ENCODE results near the gene SLC9B2.

The SLC9B2 gene, protein sequence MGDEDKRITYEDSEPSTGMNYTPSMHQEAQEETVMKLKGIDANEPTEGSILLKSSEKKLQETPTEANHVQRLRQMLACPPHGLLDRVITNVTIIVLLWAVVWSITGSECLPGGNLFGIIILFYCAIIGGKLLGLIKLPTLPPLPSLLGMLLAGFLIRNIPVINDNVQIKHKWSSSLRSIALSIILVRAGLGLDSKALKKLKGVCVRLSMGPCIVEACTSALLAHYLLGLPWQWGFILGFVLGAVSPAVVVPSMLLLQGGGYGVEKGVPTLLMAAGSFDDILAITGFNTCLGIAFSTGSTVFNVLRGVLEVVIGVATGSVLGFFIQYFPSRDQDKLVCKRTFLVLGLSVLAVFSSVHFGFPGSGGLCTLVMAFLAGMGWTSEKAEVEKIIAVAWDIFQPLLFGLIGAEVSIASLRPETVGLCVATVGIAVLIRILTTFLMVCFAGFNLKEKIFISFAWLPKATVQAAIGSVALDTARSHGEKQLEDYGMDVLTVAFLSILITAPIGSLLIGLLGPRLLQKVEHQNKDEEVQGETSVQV

DNA sequence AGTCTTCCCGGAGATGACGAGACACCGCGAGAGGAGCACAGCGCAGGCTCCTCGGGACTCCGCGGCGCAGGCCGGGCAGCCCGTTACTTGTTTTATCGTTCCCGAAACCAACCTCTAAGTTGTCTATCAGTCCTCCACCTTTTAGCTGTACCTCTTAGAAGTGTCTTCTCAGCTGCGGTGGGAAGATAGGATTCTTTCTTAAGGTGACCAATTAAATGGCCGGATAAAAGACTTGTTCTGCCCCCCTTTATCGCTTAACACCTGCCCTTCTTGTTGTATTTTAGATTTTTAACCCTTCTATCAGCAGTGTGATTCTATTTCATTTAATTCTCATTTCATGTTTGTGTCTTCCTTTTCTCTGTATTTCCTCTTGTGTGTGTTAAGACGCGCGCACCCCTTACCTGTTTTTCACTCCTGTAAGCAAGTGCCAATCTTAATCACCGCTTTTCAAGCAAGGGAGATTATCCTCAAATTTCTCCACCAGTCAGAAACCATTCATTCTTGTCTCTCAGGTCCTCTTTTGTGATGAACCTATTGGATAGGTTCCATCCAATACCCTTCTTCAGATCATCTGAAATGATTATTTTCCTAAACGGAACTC is at the start of gene SLC9B2:
Gene SLC9B2 (minus strand): TSS at position 15 of the 601 bp plus-strand sequence. CDS start 9,211 bp downstream, outside the sequence.
- DNase-seq (ENCODE audit: low read depth in 2 of 2) = no peak

DNA sequence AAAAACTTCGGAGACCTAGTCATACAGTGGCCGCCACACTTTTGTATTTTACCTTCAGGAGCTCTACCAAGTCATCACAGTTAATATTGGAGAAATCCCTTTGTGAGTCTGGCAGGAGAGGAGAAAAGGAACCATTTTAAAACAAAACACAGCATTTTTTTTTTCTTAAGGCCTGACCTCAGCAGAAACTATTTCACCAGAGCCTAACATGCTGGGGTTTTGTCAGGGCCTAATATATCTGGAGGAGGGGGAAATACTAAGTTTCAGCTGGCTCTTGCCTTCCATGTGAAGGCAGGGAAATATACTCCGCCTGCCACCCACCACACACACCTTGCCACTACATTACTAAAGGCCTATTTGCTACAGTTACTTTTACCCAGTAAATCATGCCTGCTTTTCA is 49.6 kb upstream of the SLC9B2 start:
- no peak for DNase-seq (ENCODE audit: low read depth in 2 of 2)

DNA sequence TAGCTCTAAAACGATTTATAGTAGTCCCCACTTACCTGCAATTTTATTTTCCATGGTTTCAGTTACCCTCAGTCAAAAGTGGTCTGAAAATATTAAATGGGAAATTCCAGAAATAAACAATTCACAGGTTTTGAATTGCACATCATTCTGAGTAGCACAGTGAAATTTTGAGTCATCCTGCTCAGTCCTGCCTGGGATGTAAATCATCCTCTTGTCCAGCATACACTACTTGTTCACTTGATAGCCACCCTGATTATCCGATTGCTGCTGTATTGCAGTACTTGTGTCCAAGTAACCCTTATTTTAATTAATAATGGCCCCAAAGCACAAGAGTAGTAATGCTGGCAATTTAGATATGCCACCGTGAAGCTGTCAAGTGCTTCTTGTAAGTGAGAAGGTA is 46.6 kb upstream of the SLC9B2 start:
- no peak for DNase-seq (ENCODE audit: low read depth in 2 of 2)

DNA sequence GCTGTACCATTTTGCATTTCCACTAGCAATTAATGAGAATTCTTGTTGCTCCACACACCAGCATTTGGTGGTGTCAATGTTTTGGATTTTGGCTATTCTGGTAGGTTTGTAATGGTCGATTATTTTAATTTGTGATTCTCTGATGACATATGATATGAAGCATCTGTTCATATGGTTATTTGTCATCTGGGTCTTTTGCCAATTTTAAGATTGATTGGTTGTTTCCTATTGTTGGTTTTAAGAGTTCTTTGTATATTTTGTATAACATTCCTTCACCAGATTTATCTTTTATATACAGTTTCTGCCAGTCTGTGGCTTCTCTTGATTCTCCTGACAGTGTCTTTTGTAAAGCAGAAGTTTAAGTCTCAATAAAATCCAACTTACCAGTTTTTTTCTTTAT is 41.6 kb upstream of the SLC9B2 start:
- peak in 1 of 2 experiments; percentile 20 for DNase-seq (ENCODE audit: low read depth in 2 of 2)

DNA sequence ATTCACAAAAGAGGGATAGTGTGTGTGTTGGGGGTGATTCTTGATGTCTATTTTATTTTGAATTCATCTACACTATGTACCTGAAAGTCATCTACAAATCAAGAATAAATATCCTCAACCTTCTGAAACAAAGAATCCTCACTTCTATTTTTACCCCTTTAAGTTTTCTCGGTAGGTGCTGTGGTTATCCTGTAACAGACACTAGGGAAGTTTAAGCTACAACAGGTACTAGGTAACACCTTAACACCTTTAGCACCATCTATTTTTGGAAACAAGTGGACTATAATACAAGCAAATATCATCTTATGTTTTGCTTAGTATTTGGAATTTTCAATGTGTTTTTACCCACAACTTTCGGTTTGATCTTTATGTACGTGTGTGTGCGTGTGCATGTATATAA is 35.0 kb upstream of the SLC9B2 start:
- no peak for DNase-seq (ENCODE audit: low read depth in 2 of 2)

DNA sequence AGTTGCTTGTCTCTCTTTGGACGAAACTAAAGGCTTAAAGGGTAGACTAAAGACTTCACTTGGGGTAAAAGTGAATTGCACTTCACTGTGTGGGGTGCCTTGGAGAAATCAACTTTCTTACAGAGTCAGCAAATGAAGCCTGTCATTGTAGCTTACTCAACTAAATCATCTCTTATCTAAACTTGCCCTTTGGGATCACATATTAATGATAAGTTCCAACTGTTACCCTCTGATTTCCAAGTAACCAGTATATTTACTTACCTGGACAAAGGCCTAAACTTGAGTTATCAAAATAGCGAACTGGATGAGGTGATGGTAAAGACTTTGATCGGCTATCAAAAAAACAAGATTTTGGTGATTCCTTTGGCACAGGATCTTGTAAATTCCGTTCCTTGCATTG is 32.0 kb upstream of the SLC9B2 start:
- no peak for DNase-seq (ENCODE audit: low read depth in 2 of 2)

DNA sequence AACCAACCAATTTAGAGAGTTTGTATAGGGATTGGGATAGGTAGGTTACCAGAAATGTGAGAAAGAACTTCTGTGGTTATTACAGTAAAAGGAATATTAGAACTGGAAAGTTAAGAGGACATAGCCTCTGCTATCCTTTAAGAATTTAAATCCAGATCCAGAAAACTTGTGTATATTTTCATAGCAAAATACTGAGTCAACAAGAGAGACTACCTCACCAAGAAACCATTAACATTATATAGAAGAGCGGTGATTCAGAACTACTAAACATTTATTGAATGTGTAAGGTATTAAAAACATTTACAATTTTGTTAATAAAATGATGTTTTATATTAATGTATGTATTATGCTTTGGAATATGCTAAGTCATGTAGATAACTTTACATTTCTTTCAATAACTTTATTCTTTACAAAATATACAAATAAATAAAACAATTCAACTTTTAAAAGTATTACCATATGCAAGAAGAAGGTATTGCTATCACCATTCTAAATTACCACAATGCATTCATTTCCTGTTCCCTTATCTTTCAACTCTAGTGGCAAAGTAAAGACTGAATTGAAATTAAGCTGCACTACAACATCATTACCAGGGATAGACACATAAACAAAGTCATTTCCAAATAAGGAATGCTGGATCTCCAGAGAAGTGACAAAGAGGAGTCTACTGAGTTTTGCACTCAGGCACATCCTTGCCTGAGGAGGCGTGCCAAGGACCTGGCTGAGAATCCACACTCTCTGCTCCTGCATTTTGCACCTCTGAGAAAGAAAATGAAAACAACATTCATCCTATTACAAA is 29.2 kb upstream of the SLC9B2 start:
- DNase-seq (ENCODE audit: low read depth in 2 of 2) = no peak

DNA sequence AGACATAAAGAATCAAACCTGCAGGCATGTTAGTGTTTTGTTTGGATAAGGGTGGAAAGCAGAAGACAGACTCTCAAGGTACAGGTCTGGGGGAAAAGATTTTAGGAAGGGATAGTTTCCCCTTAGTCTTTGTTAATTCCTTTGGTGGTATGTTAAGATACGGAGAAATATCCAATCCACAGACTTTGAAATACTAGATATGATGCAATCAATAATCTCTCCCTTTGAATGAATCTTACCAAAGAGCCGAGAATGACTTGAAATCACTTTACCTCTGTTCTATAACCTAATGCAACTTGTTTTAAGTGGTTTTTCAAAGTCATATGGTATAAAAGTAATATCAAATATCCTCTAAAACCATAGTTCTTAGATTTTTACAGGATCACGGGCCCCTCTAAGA is 28.3 kb upstream of the SLC9B2 start:
- no peak for DNase-seq (ENCODE audit: low read depth in 2 of 2)

DNA sequence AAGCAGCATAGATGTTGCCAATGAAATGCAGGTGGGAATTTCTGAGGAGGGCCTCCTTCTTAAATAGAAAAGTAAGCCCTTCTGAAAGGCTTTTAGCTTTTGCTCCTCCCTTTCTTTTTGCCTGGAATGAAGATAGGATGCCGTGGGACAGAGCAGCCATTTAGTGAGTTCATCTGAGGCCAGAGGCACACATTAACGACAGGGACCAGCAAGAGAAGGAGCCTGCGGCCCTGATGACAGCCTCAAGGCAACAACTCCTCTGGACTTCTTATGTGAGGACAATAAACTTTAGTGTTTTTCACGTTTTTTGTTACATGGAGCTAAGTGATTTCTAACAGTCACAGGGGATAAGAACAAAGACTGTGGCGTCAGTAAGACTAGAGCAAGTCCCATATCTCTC is 24.1 kb upstream of the SLC9B2 start:
- DNase-seq (ENCODE audit: low read depth in 2 of 2) = no peak

DNA sequence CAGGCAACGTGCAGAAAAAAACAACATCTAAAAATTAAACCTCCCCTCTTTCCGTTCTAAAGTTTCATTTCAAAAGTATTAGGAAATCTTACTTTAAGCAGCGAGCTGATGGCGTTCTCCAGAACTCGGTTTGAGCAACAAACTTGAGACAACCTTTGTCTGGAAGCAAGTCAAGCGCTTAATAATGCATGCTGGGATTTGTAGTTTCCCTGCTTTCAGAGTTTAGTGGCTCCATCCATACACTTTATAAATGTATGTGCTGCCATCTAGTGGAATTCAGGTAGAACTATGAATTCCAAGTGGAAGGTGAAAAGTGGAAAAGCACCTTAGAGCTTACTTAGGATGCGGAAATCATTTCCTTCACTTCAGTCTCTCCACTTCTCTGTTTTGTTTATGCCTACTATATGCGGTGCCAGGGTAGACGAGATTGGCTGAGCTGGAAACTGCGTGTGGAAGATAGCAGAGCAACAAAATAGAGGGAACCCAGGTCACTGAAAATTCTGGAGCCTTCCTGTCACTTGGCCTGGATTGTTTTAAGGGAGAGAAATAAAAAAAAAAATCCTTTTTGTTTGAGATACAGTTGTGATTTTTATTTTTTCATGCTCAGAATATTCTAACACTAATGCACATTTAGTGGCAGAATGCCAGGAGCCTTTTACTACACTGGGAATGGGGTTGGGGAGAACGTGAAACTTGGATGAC is 23.3 kb upstream of the SLC9B2 start, which contains the start of gene BDH2:
Gene BDH2 (minus strand): TSS at position 144 of the 702 bp plus-strand sequence. CDS start 3,580 bp downstream, outside the sequence.
- peak; percentile 89 for DNase-seq (ENCODE audit: low read depth in 2 of 2)

DNA sequence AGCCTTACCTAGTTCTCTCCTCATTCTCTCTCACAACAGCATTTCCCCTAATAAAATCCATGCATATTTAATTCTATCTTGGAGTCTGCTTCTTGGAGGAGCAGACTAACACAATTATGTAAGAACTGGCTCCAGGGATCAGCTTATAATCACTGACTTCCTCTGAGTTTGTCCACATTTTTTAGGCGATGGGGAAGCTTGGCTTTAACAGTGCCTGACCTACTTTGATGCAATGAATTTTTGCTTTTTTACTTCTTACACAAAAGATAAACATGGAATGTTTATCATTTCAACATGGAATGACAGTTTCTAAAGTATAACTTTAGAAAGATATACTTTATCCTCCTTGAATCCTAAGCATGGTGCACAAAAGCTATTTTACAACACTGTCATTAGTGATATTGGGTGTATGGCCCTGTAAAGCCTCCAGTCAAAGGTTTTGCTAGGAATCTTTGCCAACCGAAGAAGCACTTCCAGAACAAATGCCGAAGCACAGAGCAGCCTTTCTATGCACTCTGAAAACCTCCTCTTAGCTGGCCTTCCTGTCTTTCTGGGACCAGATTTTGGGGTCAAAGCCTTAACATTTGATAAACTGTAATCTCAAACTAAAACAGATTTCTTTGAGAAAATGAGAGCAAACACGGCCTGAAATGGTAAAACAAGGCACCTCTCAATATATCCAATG is 22.3 kb upstream of the SLC9B2 start:
- no peak for DNase-seq (ENCODE audit: low read depth in 2 of 2)

DNA sequence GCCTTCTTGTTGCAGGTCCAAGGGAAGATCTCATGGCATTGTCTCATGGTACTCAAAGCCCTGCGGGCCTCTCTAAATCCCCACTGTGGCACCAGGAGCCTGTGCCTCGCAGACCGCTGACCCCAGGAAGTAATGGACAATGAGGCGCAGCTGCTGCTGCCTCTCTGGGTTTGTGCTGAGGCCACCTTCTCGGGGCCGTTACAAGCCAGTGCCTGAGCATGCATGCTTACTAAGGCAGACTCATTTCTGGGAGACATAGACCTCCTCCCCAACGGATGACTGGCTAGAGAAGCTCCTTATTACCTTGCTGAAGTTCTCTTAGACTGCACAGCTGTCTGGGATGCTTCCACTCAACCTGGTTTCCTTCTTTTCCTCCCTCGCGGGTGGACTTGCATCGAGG is 21.8 kb upstream of the SLC9B2 start:
- DNase-seq (ENCODE audit: low read depth in 2 of 2) = no peak

DNA sequence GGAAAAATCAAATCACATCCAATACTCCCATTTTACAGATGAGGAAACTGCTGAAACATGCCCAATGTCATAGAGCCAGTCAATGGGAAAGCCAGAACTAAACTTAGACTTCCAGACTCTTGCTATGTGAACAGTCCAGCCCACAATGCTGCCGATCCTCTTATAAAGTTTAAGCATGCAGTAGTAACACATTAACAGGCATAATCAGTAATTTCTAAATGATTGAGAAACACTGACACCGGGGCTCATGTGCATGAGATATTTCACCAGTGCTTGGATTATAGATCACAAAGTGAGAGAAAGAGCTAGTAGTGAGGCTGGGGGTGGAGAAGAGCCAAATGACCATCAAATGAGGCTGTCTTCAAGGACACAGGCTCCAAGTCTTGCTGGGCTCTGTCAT is 20.6 kb upstream of the SLC9B2 start:
- DNase-seq (ENCODE audit: low read depth in 2 of 2) = no peak

DNA sequence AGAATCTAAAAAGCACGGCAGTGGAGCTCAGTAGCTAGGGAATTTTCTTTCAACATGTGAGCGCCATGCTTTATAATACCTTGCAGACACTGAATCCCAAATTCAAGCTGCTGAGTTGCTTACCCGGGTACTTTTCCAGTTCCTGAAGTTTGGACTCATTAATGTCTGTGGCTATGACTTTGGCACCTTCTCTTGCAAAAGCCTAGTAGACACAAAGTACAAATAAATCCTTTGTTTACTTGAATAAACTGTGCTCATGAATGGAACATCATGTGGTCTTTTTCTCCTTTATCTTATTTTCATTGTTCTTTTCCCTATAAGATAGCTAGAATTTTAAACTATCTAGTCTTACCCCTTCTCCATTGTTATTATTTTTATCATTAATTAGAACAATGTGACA is 18.5 kb upstream of the SLC9B2 start:
- DNase-seq (ENCODE audit: low read depth in 2 of 2) = no peak

DNA sequence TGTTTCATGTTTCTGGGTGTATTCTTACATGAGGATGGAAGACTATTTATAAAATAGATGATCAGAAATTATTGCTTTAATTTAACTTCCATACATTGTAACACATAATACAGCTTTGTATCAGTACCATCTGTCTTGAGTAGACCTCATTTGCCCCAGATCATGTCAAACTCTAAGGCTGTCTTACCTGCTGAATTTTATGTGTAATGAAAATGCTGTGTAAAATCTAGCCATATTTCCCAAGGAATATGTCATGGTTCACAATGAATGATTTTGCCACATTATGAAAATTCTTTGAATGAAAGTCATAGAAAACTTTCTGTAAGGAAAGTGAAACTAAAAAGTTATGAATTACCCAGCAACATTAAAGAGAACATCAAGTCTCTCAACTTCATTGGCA is 15.7 kb upstream of the SLC9B2 start:
- no peak for DNase-seq (ENCODE audit: low read depth in 2 of 2)

DNA sequence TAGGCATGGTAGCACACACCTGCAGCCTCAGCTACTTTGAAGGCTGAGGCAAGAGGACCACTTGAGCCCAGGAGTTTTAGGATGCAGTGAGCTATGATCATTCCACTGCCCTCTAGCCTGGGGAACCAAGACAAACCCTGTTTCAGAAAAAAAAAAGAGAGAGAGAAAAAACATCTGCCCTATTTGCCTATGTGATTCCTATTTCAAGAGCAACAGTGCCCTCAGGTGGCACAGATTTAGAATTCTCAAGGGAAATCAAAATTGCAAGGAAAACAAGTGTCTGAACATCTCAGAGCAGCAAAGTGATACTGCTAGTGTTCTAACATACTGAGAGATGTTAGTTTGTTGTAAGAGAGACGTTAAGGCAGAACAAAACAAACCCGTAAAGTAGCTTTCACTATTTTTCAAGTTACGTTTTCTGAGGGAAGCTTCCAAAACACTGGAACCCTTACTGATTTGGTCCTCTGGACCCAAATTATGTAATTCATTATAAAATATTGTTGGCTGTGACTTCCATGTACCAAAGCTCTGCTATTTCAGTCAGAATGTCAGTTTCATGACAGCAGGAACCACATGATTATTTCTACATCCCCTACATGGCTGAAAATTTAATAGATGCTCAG is 15.2 kb upstream of the SLC9B2 start:
- DNase-seq (ENCODE audit: low read depth in 2 of 2) = peak; percentile 29 to 34

DNA sequence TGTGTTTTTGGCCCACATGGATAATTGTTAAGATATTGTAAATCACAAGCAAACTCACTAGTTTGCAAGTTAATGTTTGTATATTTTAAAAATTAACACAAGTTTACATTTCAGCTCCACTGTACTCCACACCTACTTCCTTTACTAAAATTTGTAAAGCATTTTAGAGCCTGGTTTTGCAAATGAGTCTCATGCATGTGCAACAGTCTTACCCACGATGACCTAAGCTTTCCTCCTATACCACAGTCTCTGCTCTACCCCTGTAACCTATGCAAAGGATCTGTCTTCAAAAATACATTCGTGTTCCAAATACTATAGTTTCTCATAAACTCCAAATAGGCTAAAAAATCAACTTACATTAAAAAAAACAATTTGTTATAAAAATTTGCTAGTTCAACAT is 12.9 kb upstream of the SLC9B2 start:
- DNase-seq (ENCODE audit: low read depth in 2 of 2) = no peak

DNA sequence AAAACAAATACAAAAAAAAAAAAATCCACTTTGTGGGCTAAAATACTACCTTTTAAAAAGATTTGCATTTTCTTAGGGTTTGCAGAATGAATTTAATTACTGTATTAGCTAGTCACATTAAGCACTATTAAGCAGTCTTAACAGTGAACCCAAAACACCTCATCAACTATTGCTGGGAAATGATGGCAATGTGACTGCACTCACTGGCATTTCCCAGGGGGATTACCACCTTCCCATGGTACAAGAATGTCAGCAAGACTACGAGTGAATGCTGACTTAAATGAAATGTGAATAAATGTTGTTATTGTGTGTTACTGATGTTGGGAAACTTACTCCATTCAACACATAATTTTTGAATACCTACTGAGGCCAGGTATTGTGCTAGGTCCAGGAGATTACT is 10.0 kb upstream of the SLC9B2 start:
- DNase-seq (ENCODE audit: low read depth in 2 of 2) = no peak

DNA sequence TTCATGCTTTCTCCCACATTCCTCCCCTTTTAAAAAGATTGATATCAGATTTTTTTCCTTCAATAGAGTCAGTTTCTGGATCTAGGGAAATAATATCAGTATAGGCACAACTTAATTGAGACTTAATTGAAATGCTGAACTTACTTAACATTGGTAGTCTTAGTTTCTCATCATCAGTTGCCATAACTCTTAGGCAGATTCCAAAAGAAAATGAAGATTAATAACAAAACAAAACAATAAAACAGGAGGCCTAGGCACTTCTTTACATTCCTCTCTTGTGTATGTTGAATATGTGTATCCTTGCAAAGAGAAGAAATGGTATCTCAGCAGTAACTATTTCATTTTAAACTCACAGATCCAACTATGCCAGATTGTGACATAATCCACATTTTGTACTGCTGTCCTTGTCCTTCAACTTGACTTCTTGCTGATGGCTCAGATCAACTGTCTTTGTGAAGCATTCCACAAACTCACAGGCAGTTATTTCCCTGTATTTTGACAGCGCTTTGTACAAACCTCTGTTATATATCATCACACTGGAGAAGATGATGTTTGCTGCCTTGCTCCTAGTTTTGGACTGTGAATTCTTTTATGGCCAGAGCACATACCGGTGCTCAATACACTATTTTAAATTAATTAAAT is 9.1 kb upstream of the SLC9B2 start:
- no peak for DNase-seq (ENCODE audit: low read depth in 2 of 2)

DNA sequence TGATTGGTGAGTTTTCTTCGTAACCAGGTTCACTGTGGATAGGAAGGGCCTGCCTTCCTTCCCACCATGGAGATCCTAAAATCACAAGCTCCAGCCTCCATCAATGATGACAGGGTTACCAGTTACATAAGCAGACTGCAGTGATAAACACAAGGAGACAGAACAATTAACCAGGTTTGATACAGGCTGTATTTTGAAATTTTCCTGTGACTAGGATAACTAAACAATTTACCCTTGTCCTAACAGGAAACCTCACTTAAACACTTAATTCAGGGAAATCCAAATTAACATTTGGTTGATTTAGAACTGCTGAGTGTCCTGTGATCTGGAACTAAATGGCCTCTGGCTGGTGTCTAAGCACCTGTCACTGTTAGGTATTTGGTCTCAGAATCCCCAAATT is 3.1 kb upstream of the SLC9B2 start:
- no peak for DNase-seq (ENCODE audit: low read depth in 2 of 2)
